SK-N-MC (cell line): ENCODE results near the gene ZP3.
A peak's percentile ranks its signal among the peaks of the same experiment; 100 is the strongest.
"Not testable (repeated sequence)": the region's sequence is repeated elsewhere in the genome, so short reads cannot be mapped to it uniquely, and the experiment has no call there.

ENCODE experiments used
- DNase-seq: peaks from one replicate; pipeline ENCODE4 v3.0.0-alpha.2; 2011; ENCODE audit warnings: low read depth, low spot score
- H3K27ac ChIP-seq: fragments of 200-600 bp; sonication (generic); 2 replicates; pipeline ENCODE4 v1.5.1; 2016; ENCODE audit warnings: mixed run types
- H3K36me3 ChIP-seq: fragments of 200-600 bp; sonication (generic); 2 replicates; pipeline ENCODE4 v1.6.1; 2017; ENCODE audit warnings: antibody characterized with exemption, low read length, mixed read lengths; ENCODE audit not compliant: insufficient read depth
- H3K4me3 ChIP-seq: fragments of 200-600 bp; sonication (generic); 2 replicates; pipeline ENCODE4 v1.5.1; 2016
- H3K9ac ChIP-seq: fragments of 200-600 bp; sonication (generic); 2 replicates; pipeline ENCODE4 v1.8.0; 2017; ENCODE audit warnings: mixed run types, mixed read lengths; ENCODE audit not compliant: insufficient read length
- H3K9me3 ChIP-seq: fragments of 200-600 bp; sonication (generic); 2 replicates; pipeline ENCODE4 v1.6.1; 2017; ENCODE audit warnings: low read depth, mild to moderate bottlenecking, antibody characterized with exemption, low read length, moderate library complexity, mixed read lengths
- EZH2 ChIP-seq: fragments of 200-600 bp; sonication (generic); IDR thresholded peaks from one replicate; pipeline ENCODE4 v1.6.1; 2017; ENCODE audit warnings: antibody characterized with exemption
- FOXP2 ChIP-seq: optimal IDR thresholded peaks from 2 replicates; pipeline ENCODE3; 2011; ENCODE audit warnings: mild to moderate bottlenecking, moderate library complexity; ENCODE audit not compliant: insufficient read depth; ENCODE audit errors: extremely low read length, control extremely low read depth
- POLR2AphosphoS5 ChIP-seq: IDR thresholded peaks from 2 replicates; pipeline ENCODE4 v1.6.1; 2012; ENCODE audit warnings: mild to moderate bottlenecking, low read depth, low read length, borderline replicate concordance

Gene ZP3

DNA sequence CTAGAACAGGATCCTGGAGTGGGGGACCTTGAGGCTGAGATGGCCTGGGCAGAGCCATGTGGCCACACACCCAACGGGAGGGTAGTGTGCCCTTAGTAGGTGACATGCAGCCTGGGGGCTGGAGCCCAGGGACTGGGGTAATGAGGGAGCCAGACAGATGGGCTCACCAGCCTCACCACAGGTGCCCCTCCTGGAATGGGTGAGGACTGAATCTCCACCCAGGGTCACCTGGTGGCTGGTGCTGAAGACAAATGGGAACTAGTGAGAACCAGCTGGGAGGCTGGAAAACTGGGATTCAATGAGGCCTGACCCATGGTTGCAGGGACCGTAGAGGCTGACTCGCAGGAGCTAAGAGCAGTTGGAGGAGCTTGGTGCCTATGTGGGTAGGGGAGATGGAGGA, 6.1 kb downstream of the ZP3 start:
- Histone ChIP-seq H3K9me3 (no peaks in the 10 kb centered on the region), H3K4me3 (no peak overlapping the region), H3K9ac (no peak overlapping the region), H3K36me3 (no peaks in the 10 kb centered on the region), H3K27ac (no peak overlapping the region)
- TF ChIP-seq POLR2AphosphoS5: no peak
- TF ChIP-seq FOXP2: no peak
- TF ChIP-seq EZH2: no peak
- no peak for DNase-seq

DNA sequence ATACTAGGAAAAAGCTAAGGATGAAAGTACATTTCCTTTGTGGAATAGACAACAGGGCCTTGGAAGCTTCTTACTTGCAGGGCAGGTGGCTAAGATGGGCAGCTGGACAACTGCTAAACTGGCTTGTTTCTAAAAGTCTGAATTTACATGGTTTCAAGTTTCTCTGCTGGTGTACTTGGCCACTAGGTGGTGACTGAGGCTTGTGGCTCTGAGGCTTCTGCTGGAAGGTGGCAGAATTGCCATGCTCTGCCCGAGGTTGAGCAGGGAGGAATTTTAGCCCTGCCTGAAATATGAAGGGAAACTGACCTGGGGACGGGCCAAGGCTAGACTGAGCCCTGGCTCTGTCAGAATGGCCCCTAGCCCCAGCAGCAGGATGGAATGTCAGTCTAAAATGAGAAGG, 13.1 kb downstream of the ZP3 start:
- H3K9me3 ChIP-seq, H3K27ac ChIP-seq, H3K4me3 ChIP-seq, DNase-seq, H3K9ac ChIP-seq, H3K36me3 ChIP-seq: not testable (repeated sequence)

DNA sequence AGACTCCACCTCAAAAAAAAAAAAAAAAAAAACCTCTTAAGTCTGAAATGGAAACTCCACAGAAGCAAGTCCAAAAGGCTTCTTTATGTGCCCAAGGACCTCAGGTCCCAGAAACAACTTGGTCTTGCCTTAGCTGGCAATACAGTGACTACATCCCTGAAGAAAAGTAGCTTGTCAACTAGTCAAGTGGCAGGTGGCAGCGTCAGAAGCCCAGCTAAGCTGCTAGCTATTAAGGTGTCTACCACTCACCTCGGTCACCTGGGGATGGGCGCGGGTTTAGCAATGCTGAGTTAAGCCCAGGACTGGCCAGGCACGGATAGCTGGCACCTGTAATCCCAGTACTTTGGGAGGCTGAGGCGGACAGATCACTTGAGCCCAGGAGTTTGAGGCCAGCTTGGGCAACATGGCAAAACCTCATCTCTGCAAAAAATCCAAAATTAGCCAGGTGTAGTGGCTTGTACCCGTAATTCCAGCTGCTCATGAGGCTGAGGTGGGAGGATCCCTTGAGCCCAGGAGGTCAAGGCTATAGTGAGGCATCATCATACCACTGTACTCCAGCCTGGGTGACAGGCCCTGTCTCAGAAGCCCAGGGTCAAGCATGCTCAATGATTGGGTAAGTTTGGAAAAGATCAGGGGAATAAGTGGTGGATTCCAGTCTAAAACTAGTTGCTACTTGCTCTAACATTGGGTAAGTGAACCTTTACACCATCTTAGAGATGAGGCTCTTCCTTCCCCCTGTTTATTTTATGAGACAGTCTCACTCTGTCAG, 14.6 kb downstream of the ZP3 start:
- not testable (repeated sequence) for DNase-seq, H3K27ac ChIP-seq, H3K4me3 ChIP-seq

DNA sequence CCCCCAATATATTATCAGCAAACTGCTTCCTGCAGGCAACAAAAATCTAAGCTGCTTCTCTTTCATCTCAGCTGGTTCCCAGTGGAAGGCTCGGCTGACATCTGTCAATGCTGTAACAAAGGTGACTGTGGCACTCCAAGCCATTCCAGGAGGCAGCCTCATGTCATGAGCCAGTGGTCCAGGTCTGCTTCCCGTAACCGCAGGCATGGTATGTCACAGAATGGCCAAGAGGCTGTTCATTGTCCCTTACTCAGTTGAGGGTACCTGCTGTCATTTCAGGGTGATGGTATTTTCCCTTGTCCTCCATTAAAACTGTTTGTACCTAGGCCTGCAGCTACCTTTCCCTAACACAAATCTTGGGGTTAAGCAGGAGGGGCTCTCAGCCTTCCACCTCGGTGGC, 15.7 kb downstream of the ZP3 start:
- H3K4me3 ChIP-seq, DNase-seq, H3K9ac ChIP-seq, H3K36me3 ChIP-seq, H3K27ac ChIP-seq, H3K9me3 ChIP-seq: not testable (repeated sequence)

More for the DNA sequence above, 14.6 kb downstream of the ZP3 start:
- not testable (repeated sequence) for H3K9me3 ChIP-seq, H3K36me3 ChIP-seq, H3K9ac ChIP-seq

DNA sequence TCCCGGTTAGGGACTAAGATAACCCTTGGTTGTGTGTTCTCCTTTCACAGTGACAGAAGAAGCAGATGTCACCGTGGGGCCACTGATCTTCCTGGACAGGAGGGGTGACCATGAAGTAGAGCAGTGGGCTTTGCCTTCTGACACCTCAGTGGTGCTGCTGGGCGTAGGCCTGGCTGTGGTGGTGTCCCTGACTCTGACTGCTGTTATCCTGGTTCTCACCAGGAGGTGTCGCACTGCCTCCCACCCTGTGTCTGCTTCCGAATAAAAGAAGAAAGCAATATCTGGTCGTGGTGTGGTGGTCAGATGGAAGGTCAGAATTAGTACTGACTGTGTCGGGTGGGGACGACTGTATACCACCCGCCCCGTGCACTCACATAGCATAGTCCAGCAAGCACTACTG, 17.0 kb downstream of the ZP3 start:
- not testable (repeated sequence) for DNase-seq, H3K36me3 ChIP-seq

GRCh38 chr7:76442664-76443446, 18.1 kb downstream of the ZP3 start:
- not testable (repeated sequence) for H3K9me3 ChIP-seq, H3K9ac ChIP-seq, DNase-seq, H3K36me3 ChIP-seq, H3K27ac ChIP-seq, H3K4me3 ChIP-seq

More for the DNA sequence above, 17.0 kb downstream of the ZP3 start:
- not testable (repeated sequence) for H3K9me3 ChIP-seq, H3K27ac ChIP-seq, H3K4me3 ChIP-seq, H3K9ac ChIP-seq

GRCh38 chr7:76443846-76444245, 19.1 kb downstream of the ZP3 start:
- H3K27ac ChIP-seq, H3K4me3 ChIP-seq, H3K9me3 ChIP-seq, H3K9ac ChIP-seq, DNase-seq, H3K36me3 ChIP-seq: not testable (repeated sequence)

DNA sequence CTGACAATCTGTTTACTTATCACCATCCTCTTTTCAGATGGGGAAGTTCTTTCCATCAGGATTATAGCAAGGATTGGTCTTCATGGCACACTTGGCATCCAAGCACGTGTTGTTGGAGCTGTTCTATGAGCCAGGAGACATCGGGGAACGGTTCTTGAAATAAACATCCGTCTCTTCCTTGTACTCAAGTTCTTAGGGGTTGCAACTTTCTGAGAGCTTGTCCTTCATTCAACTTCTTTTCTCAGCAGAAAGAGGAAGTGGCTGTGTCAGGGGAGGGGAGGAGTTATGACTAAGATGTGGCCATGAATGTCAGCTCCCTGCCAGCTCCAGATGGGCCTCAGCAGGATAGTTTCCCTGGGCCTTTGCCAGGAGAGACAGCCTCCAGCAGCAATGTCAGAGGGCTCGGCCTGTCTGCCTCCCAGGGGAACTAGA, 20.8 kb downstream of the ZP3 start:
- not testable (repeated sequence) for H3K4me3 ChIP-seq, DNase-seq, H3K36me3 ChIP-seq, H3K9ac ChIP-seq, H3K9me3 ChIP-seq, H3K27ac ChIP-seq

DNA sequence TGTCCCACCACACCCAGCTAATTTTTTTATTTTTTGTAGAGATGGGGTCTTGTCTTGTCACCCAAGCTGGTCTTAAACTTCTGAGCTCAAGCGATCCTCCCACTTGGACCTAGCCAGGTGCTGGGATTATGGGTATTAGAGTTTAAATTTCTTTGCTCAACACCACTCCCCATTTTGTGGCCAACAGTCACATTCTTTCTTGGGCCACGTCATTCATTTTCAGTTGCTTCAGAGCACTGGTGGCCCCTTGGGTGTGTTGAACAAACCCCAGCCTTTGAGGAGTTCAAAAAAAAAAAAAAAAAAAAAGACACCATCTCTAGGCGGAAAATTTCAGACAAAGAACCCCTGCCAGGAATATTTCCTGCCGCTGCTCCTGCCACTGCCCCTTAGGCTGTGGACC, 32.3 kb downstream of the ZP3 start:
- not testable (repeated sequence) for H3K4me3 ChIP-seq, H3K36me3 ChIP-seq, H3K9ac ChIP-seq, DNase-seq, H3K9me3 ChIP-seq, H3K27ac ChIP-seq

DNA sequence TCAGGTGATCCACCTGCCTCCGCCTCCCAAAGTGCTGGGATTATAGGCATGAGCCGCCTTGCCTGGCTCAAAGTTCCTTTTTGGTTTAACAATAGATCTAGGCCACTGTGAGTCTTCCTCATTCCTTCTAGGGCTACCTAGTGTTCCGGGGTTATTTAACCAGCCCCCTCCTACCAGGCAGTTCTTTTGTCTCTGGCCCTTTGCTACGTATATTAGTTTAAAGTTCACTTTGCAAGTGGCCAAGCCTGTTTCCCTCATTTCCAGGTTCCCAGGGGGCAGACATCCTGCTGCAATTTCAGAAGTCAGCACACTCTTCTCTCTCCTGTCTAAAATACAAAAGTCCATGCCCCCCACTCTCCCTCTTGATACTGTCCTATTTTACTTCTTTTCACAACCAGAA, 33.8 kb downstream of the ZP3 start:
- DNase-seq, H3K27ac ChIP-seq, H3K9ac ChIP-seq, H3K9me3 ChIP-seq, H3K4me3 ChIP-seq, H3K36me3 ChIP-seq: not testable (repeated sequence)

DNA sequence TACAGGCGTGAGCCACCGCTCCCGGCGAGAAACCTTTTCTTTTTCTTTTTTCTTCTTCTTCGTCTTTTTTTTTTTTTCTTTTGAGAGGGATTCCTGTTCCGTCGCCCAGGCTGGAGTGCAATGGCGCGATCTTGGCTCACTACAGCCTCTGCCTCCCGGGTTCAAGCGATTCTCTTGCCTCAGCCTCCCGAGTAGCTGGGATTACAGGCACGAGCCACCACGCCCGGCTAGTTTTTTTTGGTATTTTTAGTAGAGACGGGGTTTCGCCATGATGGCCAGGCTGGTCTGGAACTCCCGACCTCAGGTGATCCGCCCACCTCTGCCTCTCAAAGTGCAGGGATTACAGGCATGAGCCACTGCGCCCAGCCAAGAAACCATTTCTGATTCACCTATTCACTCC, 36.0 kb downstream of the ZP3 start:
- H3K9ac ChIP-seq, DNase-seq, H3K36me3 ChIP-seq, H3K27ac ChIP-seq, H3K4me3 ChIP-seq, H3K9me3 ChIP-seq: not testable (repeated sequence)

DNA sequence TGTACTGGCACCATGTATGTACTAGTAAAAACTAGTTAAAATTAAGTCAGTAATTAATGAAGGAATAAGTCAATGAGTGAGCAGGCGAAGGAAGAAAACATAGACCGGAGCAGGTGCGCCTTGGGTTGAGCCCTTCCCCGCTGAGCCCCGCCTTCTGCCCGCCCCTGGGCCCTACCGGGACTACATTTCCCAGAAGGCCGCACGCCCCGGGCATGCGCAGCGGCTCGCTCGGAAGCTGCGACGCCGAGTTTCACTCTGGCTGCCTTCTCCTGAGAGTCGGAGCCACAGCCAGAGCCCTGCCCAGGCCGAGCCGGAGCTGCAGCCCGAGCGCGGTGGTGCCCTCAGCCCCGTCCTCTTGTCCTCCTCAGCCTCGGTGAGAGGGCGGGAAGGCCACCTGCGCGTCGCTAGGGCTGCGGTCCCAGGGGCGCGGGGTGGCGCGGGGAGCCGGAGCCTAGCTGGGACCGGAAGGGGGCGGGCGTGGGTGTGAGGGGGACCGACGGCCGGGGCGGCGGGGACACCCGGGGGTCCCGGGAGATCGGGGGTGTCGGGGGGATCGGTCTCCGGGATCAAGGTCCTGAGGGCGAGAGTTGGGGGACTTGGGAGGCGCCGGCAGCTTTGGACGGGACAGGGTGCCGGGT, 36.8 kb downstream of the ZP3 start, which contains the start of gene DTX2:
Gene DTX2 (plus strand): TSS at position 246 of the 638 bp plus-strand sequence. CDS start 18,801 bp downstream, outside the sequence.
- not testable (repeated sequence) for H3K36me3 ChIP-seq, H3K27ac ChIP-seq, H3K9me3 ChIP-seq, DNase-seq, H3K9ac ChIP-seq
- peak within 1 kb of the TSS; percentile 70 for H3K4me3 ChIP-seq

DNA sequence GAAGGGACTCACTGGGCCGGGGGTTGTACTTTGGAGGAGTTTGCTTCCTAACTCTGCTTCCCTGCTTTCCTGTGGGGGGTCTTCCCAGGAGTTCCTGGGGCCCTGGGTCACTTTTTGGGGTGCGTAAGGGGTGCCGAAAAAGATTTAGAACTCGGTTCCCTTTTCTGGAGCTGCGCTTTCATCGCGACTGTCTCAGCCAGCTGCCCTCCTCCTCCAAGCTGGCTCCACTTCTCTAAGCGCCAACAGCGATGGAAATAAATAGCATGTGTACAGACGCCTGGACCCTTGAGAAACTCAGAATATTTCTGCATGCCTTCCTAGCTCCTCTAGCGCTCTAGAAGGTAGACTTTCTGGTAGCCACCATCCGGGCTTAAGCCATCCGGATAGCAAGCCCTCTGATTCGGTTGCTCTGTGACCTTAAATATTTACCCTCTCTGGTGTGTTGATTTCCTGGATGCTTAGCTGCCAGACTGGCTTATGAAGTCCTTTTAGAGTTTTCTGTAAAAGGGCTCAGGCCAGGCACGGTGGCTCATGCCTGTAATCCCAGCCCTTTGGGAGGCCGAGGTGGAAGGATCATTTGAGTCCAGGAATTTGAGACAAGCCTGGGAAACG, 37.6 kb downstream of the ZP3 start:
- H3K9ac ChIP-seq, H3K4me3 ChIP-seq, DNase-seq, H3K27ac ChIP-seq, H3K36me3 ChIP-seq, H3K9me3 ChIP-seq: not testable (repeated sequence)
